ENCODE measurements around the gene KLK15.
A peak's percentile ranks its signal among the peaks of the same experiment; 100 is the strongest.
"Not testable (repeated sequence)": the region's sequence is repeated elsewhere in the genome, so short reads cannot be mapped to it uniquely, and the experiment has no call there.

KLK15 gene

GRCh38 chr19:50794876-50795663, 38.3 kb downstream of the KLK15 start:
- DNase-seq: peak; percentile 64

- DNase-seq: peak; percentile 71
Observed at GRCh38 chr19:50794074-50794875, 39.1 kb downstream of the KLK15 start.

DNA sequence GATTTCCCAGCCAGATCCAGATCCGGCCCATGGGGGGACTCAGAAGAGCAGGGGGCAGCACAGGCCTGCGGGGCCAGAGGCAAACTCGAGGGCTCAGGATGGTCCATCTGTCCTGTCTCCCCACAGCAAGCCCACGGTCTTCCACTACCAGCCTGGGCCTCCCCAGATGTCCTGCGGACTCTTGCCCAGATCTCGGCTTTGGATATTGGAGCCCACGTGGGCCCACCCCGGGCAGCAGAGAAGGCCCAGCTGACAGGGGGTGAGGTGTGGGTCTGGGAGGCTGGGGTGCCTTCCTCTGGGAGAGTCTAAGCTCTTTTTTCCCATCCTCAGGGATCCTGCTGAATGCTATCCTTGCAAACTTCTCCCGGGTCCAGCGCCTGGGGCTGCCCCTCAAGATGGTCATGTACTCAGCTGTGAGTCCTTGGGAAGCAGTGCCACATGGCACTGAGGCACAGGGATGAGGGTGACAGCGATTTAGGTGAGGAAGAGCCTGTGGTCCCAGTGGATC, 39.8 kb downstream of the KLK15 start:
- no peak for DNase-seq

DNA sequence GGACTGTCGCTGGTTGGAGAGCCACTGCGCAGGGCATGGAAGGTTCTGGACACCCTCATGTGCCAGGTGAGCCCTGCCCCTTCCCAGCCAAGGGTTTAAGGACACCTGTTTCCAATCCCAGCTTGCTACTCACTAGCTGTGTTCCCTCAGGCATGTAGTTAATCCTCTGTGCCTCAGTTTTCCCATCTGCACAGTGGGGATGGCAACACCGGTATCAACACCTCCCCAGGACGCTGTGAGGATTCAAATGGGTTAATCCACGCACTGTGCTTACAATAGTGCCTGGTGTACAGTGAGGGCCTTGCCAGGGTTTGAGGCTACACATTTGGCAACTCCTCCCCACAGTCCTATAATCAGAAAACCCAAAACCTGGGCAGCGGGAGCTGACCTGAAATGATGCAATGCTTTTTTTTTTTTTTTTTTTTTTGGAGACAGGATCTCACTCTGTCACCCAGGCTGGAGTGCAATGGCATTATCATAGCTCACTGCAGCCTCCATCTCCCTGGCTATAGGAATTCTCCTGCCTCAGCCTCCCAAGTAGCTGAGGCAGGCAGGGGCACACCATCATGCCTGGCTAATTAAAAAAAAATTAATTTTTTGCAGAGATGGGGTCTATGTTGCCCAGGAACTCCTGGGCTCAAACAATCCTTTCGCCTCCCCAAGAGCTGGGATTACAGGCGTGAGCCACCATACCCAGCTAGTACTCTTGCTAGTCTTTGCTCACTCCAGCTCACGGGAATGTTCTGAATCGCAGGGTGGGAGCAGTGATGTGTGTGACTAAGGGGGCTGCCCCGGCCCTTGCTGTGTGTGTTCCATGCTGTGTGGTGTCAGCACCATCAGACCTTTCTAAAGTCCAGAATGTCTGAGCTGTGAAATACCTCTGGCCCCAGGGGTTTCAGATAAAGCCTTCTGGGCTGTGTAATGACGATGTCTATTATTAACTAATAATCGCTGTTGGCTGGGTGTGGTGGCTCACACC, 40.8 kb downstream of the KLK15 start:
- no peak for DNase-seq

DNA sequence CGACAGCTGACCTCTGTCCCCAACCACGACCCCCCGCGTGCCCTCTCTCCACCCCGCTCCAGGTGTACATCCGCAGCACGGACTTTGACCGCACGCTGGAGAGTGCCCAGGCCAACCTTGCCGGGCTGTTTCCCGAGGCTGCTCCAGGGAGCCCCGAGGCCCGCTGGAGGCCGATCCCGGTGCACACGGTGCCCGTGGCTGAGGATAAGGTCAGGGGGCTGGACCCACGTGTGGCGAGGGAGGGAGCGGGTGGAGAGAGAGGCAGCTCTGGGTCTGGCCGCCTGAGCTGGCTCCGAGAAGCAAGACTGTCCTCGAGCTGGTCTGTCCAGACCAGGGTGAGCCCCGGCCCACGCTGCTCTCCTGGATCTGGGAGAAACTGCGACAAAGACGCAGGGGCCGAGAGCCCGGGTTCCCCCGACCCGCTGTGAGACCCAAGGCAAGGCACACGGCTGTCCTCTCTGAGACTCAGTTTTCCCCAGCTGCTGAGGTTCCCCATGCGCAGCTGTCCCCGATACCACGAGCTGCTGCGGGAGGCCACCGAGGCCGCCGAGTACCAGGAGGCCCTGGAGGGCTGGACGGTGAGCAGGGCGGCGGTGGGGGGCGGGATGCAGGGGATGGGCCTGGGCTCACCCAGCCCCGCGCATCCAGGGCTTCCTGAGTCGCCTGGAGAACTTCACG, 41.6 kb downstream of the KLK15 start:
- DNase-seq: no peak

DNA sequence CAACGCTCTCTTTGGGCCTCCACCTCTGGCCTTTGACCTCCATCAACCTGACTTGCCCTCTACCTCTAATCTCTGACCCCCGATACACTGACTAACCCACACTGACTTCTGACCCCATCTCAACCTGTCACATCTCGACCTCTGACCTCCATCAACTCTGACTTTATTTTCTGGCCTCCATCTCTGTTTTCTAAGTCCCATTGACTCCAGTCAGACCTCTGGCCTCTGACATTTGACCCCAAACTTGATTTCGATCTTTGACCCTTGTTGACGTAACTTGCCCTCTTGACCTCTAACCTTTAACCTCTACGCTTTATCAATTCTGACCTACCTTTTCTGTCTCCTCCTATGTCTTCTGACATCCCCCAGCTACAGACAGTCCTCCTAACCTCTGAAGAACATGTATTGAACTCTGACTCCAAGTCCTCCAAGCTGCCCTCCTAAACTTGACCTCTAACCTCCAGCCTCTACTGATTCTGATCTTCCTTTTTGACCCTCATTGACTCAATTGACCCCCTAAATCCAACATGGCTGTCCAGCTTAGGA, 42.4 kb downstream of the KLK15 start:
- DNase-seq: no peak

DNA sequence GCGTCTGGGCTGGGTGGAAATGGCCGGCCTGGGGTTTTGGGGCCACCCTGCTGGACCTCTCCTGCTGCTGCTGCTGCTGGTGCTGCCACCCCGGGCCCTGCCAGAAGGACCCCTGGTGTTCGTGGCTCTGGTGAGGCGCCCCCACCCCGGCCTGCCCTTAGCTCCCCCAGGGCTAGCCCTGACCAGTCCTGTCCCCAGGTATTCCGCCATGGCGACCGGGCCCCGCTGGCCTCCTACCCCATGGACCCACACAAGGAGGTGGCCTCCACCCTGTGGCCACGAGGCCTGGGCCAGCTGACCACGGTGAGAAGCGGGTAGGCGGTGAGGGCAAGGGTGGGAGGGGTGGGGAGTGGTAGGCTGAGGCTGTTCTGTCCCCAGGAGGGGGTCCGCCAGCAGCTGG, 43.0 kb downstream of the KLK15 start, which contains the start of gene ACP4:
TSS of gene ACP4 (plus strand) at position 20 of the 400 bp plus-strand sequence. CDS start at position 20, 0 bp downstream.
- DNase-seq: no peak

DNA sequence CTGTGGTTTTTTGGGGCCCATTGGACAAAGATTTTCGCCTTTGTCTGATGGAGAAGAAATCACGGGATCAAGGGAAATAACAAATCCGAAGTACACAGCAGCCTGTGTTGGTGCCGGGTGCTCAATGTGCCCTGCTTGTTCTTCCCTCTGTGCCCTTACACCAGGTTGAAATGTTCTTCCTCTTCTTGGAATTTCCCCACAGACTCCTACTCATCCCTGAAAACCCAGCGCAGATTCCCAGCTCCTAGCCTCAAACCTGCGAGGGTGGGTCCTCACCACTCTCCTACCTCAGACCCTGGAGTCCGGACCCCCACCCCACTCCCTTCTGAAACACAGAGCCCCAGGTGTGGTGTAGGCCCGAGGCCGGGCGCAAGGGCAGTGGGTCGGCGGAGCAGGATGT, 48.0 kb downstream of the KLK15 start:
- no peak for DNase-seq

DNA sequence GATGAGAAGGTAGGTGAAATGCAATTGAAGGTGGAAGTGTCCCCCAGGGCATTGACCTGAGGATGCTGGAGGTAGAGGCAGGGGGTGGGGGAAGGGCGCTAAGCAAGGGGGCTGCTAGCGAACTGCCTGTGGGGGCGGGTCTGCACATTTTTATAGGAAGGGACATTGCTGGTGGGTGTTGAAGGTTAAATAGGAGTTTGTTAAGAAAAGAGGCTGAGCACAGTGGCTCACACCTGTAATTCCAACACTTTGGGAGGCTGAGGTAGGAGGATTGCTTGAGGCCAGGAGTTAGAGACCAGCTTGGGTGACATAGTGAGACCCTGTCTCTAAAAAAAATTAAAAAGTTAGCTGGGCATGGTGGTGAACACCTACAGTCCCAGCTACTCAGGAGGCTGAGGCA, 48.7 kb downstream of the KLK15 start:
- no peak for DNase-seq

DNA sequence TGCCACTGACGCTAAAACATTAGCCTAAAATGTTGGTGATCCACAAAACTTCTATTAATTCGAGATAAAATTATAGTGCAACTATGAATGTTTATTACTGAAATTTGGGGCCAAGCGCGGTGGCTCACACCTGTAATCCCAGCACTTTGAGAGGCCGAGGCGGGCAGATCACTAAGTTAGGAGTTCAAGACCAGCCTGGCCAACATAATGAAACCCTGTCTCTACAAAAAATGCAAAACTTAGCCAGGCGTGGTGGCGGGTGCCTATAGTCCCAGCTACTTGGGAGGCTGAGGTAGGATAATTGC, 49.6 kb downstream of the KLK15 start:
- not testable (repeated sequence) for DNase-seq

- no peak for DNase-seq
Observed at GRCh38 chr19:50780753-50781435, 52.5 kb downstream of the KLK15 start.

GRCh38 chr19:50779504-50780457, 53.6 kb downstream of the KLK15 start:
- DNase-seq: no peak

- DNase-seq: no peak
Observed at GRCh38 chr19:50778906-50779430, 54.4 kb downstream of the KLK15 start.

DNA sequence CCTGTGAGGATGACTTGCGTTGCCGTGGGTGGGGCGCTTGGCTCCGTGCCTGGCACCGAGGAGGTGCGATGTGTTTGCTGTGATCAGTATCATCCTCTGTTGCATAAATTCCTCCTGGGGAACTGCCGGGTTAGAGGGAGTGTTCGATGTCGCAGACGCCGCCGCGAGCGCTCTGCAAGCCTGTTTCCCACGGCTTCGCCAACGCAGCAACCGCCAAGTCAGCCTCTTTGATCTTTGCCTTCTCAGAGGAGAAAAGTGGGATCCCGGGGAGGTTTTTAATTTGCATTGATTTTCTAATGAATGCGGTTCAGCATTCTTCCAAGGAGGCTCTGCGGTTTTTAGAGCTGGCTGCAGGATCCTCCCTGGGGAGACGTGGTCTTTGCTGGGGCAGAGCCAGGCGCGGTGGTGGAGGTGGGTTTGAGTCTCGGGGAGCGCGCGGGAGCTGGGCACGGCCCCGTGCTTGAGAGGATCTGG, 55.5 kb downstream of the KLK15 start:
- DNase-seq: no peak

DNA sequence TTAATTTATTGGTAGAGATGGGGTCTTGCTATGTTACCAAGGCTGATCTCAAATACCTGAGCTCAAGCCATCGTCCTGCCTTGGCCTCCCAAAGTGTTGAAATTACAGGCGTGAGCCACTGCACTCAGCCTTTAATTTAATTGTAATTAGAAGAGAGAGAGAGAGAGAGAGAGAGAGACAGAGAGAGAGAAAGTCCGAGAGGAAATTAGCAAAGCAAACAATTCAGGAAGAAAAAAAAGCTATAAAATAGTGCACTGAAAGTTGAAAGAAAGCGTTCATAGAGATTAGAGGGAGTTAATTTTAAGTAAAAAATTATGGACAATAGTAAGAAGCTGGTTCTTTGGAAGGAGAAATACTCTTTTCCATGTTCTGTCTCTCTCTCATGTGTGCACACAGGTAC, 56.1 kb downstream of the KLK15 start:
- DNase-seq: no peak

DNA sequence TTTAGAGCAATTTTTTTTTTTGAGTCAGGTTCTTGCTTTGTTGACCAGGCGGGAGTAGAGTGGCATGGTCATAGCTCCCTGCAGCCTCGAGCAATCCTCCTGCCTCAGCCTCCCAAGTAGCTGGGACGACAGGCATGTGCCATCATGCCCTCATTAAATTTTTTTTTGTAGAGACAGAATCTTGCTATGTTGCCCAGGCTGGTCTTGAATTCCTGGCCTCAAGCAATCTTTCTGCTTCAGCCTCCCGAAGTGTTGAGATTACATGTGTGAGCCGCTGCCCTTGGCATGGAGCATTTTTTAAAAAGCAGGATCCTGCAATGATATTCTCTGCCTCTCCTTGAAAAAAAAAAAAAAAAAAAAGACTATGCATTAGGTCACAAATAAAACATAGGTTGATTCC, 57.2 kb downstream of the KLK15 start:
- no peak for DNase-seq
